Right lung (tissue), 5 donors: ENCODE measurements around the gene PTPN20. TPM values are rescaled to one million over a fixed set of nuclear protein-coding genes. Genes with fewer than 3 reads are reported as not detected.

ENCODE experiments used
- DNase-seq, 2 donors: peaks; one replicate each; pipeline ENCODE4 v3.0.0-alpha.2; 2013
- polyA plus RNA-seq, 5 donors: library from polyadenylated mRNA; unstranded; fragments of 120-200 nt; gene quantifications; one replicate each; pipeline versions ENCODE4 v1.2.1 to v1.2.3, GENCODE V29; 2013; ENCODE audit warnings: inconsistent platforms in 1 of 5, low replicate concordance in 1 of 5; ENCODE audit not compliant: insufficient read length in 5 of 5, insufficient read depth in 1 of 5

Gene PTPN20
- polyA plus RNA-seq, 5 donors, result 2.3 to 7.8 (median 4.2) TPM

GRCh38 chr10:47033081-47033480 is 121.9 kb downstream of the PTPN20 start:
- DNase-seq, result no peak

GRCh38 chr10:47033541-47034270 is 122.5 kb downstream of the PTPN20 start:
- no peak for DNase-seq

GRCh38 chr10:47034441-47035051 is 123.3 kb downstream of the PTPN20 start:
- no peak for DNase-seq

- no peak for DNase-seq
These were observed 124.1 kb downstream of the PTPN20 start for GRCh38 chr10:47035171-47035818.

- DNase-seq, result no peak
These were observed 124.7 kb downstream of the PTPN20 start for GRCh38 chr10:47035819-47036337.

DNA sequence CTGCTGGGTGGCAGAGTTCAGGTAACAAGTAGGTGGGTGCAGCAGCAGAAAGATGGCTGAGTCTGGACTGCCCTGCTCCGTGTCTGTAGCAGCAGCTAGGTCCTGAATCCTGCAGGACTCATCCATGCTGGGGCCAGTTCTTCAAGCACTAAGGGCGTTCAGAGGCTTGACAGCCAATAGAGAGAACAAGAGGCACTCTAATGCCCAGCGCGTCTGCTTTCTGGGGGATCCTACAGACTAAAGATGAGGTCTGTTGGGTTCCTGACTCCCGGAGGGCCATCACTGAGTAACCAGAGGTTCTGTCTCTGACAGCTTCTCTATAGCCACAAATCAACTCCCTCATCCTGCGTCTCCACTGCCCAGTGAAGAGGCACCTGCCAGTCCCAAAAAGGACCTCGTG is 125.5 kb downstream of the PTPN20 start:
- DNase-seq, result no peak

DNA sequence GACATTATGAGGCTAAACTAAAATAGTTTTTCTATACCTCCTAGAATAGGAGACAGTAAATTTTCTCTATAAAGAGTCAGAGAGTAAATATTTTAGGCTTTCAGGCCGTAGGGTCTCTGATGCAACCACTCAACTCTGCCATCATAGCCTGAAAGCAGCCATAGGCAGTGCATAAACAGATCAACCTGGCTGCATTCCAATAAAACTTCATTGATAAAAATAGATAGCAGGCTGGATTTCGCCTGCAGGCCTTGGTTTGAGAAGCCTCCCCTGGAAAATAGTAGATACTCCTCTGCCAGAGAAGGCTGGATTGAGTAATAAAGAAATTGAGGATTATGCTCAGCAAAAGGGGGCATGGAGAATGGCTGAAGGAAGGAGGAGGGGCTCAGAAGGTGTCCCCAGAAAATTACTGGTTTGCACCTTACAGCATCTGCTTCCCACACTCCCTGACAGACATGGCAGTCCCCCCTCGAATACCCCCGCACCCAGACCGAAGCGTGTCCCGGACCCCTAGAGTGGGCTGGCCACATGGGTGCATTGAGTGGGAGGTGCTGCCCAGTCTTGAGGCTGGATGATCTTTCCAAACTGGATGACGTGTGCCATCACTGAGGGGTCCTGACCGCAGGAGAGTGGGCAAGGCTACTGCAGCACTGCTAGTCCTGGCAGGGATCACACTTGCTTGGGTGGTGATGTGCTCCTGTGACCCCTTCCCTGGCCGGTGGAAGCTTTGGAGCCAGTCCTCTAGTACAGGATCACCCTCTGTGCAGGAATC is 126.6 kb downstream of the PTPN20 start:
- no peak for DNase-seq

DNA sequence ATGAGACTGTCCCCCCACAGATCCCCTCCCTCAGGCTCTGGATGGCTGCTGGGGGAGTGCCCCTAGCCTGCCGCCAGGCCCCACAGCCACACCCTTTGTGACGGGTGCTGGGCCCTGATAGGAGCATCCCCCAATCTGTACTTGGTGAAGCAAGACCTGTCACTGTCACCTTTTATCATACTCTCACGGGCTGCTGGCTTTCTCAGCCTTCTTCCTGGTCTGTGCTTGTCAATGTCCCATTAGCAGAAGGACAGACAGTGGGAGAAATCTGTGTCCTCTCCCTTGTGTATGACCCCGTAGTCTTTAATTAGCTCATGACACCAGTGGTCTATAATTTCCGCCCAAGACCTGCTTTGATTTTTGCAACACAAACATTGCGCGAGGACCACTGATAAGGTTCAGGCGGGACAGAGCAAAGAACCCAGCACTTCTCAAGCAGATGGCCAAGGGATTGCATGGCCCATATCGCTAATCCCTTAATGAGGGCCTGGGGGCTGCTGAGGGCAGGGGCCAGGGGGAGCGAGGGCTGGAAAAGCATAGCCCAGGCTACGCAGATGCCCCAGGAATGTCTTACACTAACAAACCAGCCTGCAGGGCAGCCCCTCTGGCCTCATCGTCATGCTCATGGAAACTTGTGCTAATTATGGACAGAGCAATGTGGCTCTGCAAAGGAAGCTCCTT is 127.8 kb downstream of the PTPN20 start:
- DNase-seq, result no peak

DNA sequence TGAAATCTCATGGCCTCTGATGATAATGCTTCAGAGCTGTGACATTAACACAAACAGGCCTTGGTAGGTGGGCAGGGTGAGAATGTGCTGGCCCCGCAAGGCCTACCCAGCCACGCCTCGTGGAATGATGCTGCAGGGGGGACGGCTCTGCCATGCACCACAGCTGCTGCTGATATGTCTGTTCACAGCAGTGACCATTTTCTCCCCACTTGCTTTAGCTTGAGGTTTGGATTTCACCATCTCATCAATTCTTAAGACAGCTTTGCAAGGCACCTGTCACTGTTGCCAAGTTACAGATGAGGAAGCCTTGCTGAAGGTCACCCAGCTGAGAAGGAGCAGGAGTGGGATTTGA is 128.3 kb downstream of the PTPN20 start:
- DNase-seq, result no peak

DNA sequence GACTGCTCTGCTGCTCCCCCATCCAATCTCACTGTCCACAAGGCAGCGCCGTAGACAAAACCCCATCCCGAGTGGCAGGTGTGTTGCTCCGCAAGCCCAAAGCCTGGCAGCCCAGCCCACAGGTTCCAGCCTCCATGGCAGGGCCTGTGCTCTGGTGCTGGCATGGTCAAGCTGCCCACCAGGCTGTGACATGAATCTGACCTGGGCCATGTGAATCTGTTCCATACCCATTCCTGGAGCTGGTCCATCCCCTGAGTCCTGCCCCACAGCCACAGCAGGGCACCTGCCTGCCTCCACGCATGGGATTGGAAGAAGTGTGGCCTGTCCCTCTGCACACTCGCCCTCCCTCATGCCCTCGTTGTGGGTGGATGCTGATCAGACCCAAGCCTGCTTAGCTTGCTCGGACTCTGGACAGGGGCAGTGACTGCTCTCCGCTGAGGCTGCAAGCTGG is 128.8 kb downstream of the PTPN20 start:
- no peak for DNase-seq

- DNase-seq, result no peak
These were observed 129.5 kb downstream of the PTPN20 start for GRCh38 chr10:47040681-47041080.

DNA sequence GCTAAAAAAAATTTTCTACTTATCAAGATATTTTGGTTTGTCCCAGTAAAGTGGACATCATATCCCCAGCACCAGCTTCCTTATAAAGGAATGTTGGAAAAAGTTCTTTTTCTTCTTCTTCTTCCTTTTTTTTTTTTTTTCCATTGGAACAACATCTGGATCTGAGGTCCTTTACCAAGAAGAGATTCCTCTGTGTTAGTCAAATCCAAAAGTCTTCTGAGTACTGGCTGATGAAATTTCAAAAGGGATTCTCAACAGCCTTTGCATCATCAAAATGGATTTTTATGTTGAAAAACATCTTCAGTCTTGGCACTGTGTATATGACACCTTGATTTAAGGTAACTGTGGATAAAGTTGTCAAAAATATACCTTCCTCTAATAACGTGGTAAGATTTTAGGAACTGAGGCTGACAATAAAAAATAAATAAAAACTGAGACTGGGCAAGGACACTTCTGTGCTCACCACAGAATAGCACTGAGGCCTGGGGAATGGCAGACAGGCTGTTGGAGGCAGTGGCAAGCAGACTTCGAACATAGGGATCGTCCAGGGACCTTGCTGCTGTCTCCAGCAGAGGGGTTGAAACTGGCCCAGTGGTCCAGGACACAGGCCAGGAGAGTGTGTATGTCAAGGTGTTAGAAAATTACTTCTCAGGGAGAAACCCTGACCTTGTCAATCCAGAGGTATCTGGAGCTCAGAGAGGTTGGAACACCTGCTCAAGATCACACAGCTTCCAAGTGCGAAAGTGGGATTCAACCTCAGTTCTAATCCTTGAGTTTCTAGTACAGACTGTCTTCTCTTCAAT is 130.4 kb downstream of the PTPN20 start:
- DNase-seq, result no peak

DNA sequence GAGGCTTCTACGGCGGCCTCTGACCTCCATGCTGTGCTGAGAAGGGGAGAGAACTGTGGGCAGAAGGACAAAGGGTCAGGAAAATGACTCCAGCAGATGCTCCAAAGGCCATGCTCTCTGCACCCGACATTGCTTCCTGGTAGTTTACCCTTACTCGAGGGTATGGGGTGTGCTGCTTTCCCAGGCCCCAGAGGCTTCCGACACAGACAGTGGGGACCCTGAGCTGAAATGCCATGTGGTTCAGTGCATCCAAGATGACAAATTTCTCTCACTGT is 130.9 kb downstream of the PTPN20 start:
- DNase-seq, result no peak

- DNase-seq, result no peak
These were observed 131.8 kb downstream of the PTPN20 start for GRCh38 chr10:47042780-47043750.

GRCh38 chr10:47043928-47044538 is 132.8 kb downstream of the PTPN20 start:
- no peak for DNase-seq

DNA sequence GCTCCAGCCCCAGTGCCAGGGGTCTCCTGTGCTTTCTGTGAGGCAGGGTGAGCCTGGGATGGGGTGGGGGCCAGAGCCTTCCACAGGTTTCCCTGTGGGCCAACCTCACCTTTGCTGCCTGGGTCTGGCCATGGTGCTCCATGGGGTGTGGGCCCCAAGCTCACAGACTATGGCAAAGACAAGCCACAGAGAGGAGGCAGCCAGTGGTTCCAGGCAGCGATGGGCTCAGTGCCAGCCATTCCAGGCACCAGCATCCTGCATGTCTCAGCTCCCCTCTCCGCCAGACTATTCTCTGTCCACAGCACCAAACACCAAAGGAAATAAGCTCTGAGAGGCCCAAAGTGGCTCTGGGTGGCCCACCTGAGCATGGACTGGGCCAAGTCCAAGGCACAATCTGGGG is 133.5 kb downstream of the PTPN20 start:
- no peak for DNase-seq

- no peak for DNase-seq
These were observed 134.2 kb downstream of the PTPN20 start for GRCh38 chr10:47045331-47045861.

GRCh38 chr10:47046321-47047126 is 135.3 kb downstream of the PTPN20 start:
- DNase-seq, result no peak
